ENCODE measurements around the gene HMGN3. TPM values are rescaled to one million over a fixed set of nuclear protein-coding genes. Genes with fewer than 3 reads are reported as not detected.

HMGN3 gene
- total and polyA plus RNA-seq, 2 of the 4 experiments (the other 2 are of a cell fraction): 6.8 to 35.5 TPM

DNA sequence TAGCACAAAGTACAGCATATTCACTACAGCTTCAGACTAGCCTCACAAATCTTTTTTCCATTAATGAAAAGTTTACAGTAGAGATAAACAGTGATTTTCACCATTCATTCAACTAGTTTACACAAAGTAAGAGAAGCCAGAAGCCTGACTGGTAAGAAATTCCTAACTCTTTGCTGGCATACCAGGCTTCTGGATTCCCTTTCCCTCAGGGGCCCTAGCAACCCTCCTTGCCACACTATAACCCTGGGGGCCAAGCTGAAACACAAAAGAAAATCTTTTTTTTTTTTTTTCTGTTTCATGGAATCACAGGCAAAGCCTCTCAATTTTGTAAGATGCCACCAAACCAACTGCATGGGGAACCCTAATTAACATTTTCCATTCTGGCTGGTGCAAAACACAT, 28.9 kb upstream of the HMGN3 start:
- Histone ChIP-seq H3K9me1 (ENCODE audit: insufficient read depth, low read length) (no peaks in the 10 kb centered on the region), H4K20me1 (ENCODE audit: insufficient read depth, low read length) (no peaks in the 10 kb centered on the region), H2AK5ac (ENCODE audit: low read depth, low read length) (no peak overlapping the region), H3K14ac (replicated peaks; ENCODE audit: low read depth, low read length) (no peak overlapping the region), H4K5ac (ENCODE audit: low read depth, low read length) (no peak overlapping the region), H2BK20ac (ENCODE audit: low read depth, low read length) (no peak overlapping the region), H2AFZ (replicated peaks; ENCODE audit: low read length, poor library complexity) (no peak overlapping the region), H3K4me1 (ENCODE audit: control insufficient read depth, insufficient read depth, low read length) (no peaks in the 10 kb centered on the region), H3K56ac (ENCODE audit: extremely low read depth, insufficient read depth, low read length) (no peak overlapping the region), H4K8ac (ENCODE audit: low read depth in 2 of 2, low read length in 2 of 2) (no peak overlapping the region), H2BK5ac (ENCODE audit: low read depth, low read length, poor library complexity, severe bottlenecking) (no peak overlapping the region), H3K4me3 (ENCODE audit: insufficient read depth, low read depth, low read length) (no peak overlapping the region), H2BK15ac (ENCODE audit: low read depth, low read length) (no peak overlapping the region), H3K9me3 (ENCODE audit: control insufficient read depth, insufficient read depth, low read length) (no peaks in the 10 kb centered on the region), H3K18ac (ENCODE audit: low read depth, low read length) (no peak overlapping the region), H3K27me3 (ENCODE audit: control insufficient read depth, insufficient read depth, low read length) (no peaks in the 10 kb centered on the region), H3K23ac (ENCODE audit: low read depth, low read length) (no peak overlapping the region), H4K91ac (ENCODE audit: insufficient read depth, low read depth, low read length) (no peak overlapping the region), H3K36me3 (ENCODE audit: control insufficient read depth, insufficient read depth, low read length) (no peaks in the 10 kb centered on the region), H3K79me1 (ENCODE audit: low read depth in 1 of 2, low read length in 2 of 2) (no peaks in the 10 kb centered on the region), H3K27ac (ENCODE audit: insufficient read depth, low read length) (no peak overlapping the region), H2BK120ac (ENCODE audit: low read depth, low read length) (no peak overlapping the region), H3K4ac (ENCODE audit: low read depth, low read length) (no peak overlapping the region), H2AK9ac (replicated peaks; ENCODE audit: low read depth, low read length, poor library complexity) (no peak overlapping the region), H3K9ac (ENCODE audit: low read depth, low read length) (no peak overlapping the region), H3K4me2 (ENCODE audit: low read depth, low read length) (no peak overlapping the region)
- ChIA-PET POLR2A (ENCODE audit: unreplicated experiment) (no interaction called here), CTCF (no interaction called here)
- dilution Hi-C loops (cut with HindIII; ENCODE audit: low sequenced_read_pairs, unreplicated experiment) (no loop called here), in situ Hi-C loops (cut with MboI; ENCODE audit: low sequenced_read_pairs) (no loop called here), intact Hi-C loops (cut with micrococcal nuclease) (no loop called here)
- peak; percentile 48 for ATAC-seq (ENCODE audit: low read depth)
- no TSS peak for BruUV-seq (replicated peaks)
- TF ChIP-seq RCOR1 (IDR thresholded peaks at IDR 0.05; ENCODE audit: insufficient replicate concordance, low read length) (no peak), RAD21 (IDR thresholded peaks at IDR 0.05; ENCODE audit: low read length) (no peak), FOS (IDR thresholded peaks at IDR 0.05; ENCODE audit: low read depth, low read length) (no peak), MAZ (IDR thresholded peaks at IDR 0.05; ENCODE audit: borderline replicate concordance, low read depth, low read length) (no peak), RFX5 (IDR thresholded peaks at IDR 0.05; ENCODE audit: low read depth, low read length) (no peak), MAFK (IDR thresholded peaks at IDR 0.05; ENCODE audit: low read depth, low read length) (no peak), CTCF (conservative IDR thresholded peaks at IDR 0.05; ENCODE audit: low read depth, low read length) (no peak), MXI1 (IDR thresholded peaks at IDR 0.05; ENCODE audit: borderline replicate concordance, low read depth, low read length) (no peak), CEBPB (IDR thresholded peaks at IDR 0.05; ENCODE audit: low read depth, low read length) (no peak), CHD1 (IDR thresholded peaks at IDR 0.05; ENCODE audit: low read depth, low read length) (no peak), BHLHE40 (IDR thresholded peaks at IDR 0.05; ENCODE audit: low read depth, low read length) (no peak), POLR2A (IDR thresholded peaks at IDR 0.05; ENCODE audit: low read depth, low read length) (no peak), USF2 (IDR thresholded peaks at IDR 0.05; ENCODE audit: low read depth, low read length) (no peak), SMC3 (IDR thresholded peaks at IDR 0.05; ENCODE audit: low read depth, low read length) (no peak), NFE2L2 (IDR thresholded peaks at IDR 0.05; ENCODE audit: low read depth, low read length) (no peak)
- TF ChIP-seq, protein P1, sequence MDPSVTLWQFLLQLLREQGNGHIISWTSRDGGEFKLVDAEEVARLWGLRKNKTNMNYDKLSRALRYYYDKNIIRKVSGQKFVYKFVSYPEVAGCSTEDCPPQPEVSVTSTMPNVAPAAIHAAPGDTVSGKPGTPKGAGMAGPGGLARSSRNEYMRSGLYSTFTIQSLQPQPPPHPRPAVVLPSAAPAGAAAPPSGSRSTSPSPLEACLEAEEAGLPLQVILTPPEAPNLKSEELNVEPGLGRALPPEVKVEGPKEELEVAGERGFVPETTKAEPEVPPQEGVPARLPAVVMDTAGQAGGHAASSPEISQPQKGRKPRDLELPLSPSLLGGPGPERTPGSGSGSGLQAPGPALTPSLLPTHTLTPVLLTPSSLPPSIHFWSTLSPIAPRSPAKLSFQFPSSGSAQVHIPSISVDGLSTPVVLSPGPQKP (IDR thresholded peaks at IDR 0.05; ENCODE audit: borderline replicate concordance, low read depth, low read length): no peak
- DNase-seq: no peak
